GM20000 (cell line): ENCODE data around the gene SRR.

ENCODE experiments used
- DNase-seq: peaks from one replicate; pipeline ENCODE4 v3.0.0; 2012; ENCODE audit warnings: low spot score
- TF ChIP-seq, protein P1 (sequence below): IDR thresholded peaks from 2 replicates; pipeline ENCODE4 v1.5.1; 2012; ENCODE audit warnings: mild to moderate bottlenecking, control low read depth; ENCODE audit errors: extremely low read depth, missing control alignments

The SRR gene

DNA sequence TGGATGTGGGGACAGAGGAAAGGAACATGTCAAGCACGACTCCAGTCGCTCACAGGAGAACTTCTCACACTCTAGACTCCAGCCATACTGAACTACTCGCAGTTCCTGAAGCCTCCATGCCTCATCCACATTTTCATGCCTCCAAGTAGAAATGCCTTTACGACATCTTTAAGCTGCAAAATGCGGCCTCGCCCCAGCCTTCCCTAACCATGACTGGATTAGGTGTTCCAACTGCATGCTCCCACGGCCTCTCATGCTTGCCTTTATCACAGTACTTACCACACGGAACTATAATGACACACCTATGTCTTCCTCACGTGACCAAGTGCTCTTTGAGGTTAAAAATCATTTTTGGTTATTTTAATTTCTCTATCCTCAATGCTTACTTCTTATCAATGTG is 24.0 kb upstream of the SRR start:
- DNase-seq = no peak
- TF ChIP-seq, protein P1, sequence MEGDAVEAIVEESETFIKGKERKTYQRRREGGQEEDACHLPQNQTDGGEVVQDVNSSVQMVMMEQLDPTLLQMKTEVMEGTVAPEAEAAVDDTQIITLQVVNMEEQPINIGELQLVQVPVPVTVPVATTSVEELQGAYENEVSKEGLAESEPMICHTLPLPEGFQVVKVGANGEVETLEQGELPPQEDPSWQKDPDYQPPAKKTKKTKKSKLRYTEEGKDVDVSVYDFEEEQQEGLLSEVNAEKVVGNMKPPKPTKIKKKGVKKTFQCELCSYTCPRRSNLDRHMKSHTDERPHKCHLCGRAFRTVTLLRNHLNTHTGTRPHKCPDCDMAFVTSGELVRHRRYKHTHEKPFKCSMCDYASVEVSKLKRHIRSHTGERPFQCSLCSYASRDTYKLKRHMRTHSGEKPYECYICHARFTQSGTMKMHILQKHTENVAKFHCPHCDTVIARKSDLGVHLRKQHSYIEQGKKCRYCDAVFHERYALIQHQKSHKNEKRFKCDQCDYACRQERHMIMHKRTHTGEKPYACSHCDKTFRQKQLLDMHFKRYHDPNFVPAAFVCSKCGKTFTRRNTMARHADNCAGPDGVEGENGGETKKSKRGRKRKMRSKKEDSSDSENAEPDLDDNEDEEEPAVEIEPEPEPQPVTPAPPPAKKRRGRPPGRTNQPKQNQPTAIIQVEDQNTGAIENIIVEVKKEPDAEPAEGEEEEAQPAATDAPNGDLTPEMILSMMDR = no peak

DNA sequence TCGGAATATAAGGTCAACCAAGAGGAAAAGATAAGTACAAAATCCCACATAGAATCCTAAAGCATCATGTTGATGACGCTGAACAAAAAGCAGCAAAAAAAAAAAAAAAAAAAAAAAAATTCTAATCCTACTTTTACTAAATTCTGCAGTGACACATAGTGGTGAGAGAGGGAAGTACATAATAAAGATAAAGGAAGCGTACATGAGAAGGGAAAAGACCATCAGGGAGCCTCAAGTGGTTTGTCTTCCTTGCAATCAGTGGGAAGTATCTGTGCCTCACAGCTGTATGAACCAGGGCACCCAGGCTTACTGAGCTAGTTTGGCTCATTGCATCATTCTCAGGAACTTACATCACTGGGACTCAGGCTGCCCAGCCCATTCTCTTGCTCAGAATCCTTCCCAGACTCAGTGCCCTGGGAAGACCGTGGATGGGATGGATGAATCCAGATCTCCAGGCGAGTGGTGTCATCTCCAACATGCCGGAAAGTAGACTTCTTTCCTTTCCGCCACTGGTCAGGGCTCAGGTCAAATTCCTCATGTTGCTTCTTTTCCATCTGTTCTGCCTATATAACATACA is 21.4 kb upstream of the SRR start:
- peak; percentile 66 for DNase-seq
- TF ChIP-seq, protein P1 = no peak

DNA sequence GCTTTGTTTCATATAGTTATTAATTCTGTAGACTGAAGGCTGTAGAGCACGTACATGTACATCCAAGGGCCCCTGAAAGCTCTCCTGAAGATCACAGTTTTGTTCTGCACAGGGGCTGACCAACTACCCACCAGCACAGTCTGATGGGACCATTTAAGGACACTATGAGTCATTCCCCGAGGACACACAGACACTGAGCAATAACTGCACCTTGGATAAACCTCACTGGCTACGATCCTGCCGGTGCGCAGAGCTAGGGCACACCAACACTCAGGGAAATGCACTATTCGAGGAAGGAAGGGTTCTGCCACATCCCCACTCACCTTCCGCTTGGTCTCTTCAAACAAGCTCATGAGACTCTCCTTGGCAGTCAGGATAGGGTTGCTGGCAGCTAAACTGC is 20.4 kb upstream of the SRR start:
- DNase-seq = no peak
- TF ChIP-seq, protein P1 = no peak

DNA sequence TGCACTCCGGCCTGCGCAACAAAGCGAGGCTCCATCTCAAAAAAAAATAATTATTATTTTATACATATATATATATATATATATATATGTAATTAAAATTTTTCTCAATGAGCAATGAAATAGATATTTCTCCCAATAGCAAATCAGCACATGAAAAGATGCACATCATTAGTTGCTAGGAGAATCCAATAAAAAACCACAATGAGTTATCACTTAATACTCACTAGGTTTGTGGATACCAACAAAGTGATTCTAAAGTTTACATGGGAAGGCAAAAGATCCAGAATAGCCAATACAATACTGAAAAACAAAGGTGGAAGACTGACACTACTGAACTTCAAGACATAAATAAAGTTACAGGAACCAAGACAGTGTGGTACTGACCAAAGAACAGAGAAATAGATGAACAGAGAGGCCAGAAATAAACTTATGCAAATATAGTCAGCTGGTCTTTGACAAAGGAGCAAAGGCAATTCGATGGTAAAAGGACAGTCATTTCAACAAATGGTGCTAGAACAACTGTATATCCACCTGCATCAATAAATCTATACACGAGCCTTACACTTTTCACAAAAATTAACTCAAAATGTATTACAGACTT is 13.8 kb upstream of the SRR start:
- TF ChIP-seq, protein P1 = no peak
- no peak for DNase-seq

DNA sequence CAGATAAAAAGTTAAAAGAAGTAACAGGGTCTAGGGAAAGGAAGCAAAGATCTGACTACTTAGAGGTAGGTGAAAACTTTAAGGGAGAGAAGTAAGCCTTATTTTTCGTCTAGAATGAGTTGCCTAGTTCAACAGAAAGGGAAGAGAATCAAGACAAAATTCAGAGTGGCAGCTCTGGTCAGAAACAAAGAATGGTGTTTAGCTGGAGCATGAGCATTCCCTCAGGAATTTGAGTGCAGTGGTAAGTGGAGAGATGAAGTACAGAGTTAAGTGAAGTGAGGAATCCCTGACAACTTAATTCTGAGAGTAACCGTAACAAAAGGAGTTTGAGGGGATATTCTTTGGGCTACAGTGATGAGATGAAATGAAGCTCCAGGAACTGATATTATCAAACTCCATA is 11.7 kb upstream of the SRR start:
- TF ChIP-seq, protein P1 = no peak
- no peak for DNase-seq

DNA sequence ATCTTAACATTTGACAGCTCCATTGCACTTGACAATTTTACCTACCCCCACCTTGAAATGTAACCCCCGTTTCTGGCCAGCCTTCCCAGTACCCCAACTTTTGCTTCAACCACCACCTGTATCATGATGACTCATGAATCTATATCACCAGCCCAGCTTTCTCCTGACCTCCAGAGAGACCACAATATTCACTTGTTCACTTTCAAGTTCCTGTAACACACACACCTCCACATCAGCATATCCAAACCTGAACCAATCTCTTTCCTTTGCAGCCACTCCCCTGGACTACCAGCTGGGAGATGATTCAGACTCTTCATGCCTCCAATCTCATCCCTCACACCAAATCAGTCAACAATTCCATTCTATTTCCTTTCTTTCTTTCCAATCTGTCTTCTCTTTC is 8.2 kb upstream of the SRR start:
- DNase-seq = no peak
- TF ChIP-seq, protein P1 = no peak

DNA sequence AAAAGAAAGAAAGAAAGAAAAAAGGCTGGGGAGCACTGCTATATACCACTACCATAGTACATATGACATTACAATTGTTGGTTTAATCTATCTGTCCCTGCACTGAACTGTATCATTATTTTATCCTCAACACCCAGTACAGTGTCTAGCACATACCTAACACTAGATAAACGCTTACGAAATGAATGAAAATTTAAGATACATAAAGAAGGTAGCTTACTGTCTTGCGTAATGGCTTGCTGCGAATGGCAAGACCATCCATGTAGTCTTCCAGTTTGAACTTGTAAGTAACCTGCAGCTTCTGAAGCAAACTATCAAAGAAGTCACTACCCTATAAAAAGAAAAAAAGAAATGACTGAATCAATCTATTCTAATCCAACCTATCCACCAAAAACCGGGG is 6.7 kb upstream of the SRR start:
- DNase-seq = no peak
- TF ChIP-seq, protein P1 = no peak
